ENCODE measurements around the gene ETFRF1. TPM values are rescaled to one million over a fixed set of nuclear protein-coding genes. Genes with fewer than 3 reads are reported as not detected.

Gene ETFRF1
- total and polyA plus RNA-seq, 2 of the 8 experiments (the other 6 are each of a cell fraction or from before 2014, with no cell fraction given): 4.3 to 7.7 TPM

DNA sequence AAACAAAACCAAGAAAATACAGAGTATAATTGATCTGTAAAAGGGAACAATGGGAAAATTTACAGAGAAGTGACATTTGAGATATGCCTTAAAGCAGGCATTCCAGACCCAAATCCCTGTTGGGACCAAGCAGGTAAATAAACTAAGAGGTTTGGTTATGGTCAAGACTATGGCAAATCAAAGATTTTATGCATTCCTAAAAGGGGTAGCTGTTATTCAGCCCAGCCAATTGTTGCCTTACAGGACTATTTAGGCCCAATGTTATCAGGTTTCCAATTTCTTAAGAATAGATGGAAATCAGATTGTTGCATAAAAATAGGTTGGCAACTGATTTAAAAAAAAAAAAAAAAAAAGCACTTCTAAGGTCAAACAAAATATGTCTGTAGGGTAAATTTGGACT, 5.4 kb upstream of the ETFRF1 start:
- Histone ChIP-seq H3K23me2 (ENCODE audit: low read depth, low read length) (no peaks in the 10 kb centered on the region), H3K4me2 (ENCODE audit: insufficient read depth in 1 of 2, low read depth in 2 of 2, low read length in 2 of 2) (no peak overlapping the region), H4K20me1 (replicated peaks in 1 of 2; ENCODE audit: control insufficient read depth in 1 of 2, insufficient read depth in 2 of 2, low read length in 2 of 2) (no peaks in the 10 kb centered on the region), H3K56ac (replicated peaks; ENCODE audit: insufficient read length, low read depth, low read length) (no peak overlapping the region), H3K4me1 (replicated peaks in 1 of 4; ENCODE audit: control insufficient read depth in 3 of 4, insufficient read depth in 4 of 4, low read length in 3 of 4) (no peaks in the 10 kb centered on the region), H4K8ac (ENCODE audit: extremely low read depth, insufficient read depth, low read length) (no peak overlapping the region), H2BK5ac (ENCODE audit: low read depth, low read length) (no peak overlapping the region), H2BK120ac (replicated peaks; ENCODE audit: low read depth, low read length) (no peak overlapping the region), H2BK12ac (ENCODE audit: low read depth, low read length) (no peak overlapping the region), H3K18ac (ENCODE audit: extremely low read depth, low read length) (no peak overlapping the region), H3K14ac (ENCODE audit: insufficient read length) (no peak overlapping the region), H3K79me1 (ENCODE audit: low read depth, low read length) (no peaks in the 10 kb centered on the region), H3K4me3 (ENCODE audit: extremely low read depth in 1 of 4, insufficient read depth in 2 of 4, low read depth in 3 of 4, low read length in 4 of 4) (no peak overlapping the region), H3K79me2 (ENCODE audit: control insufficient read depth in 1 of 2, insufficient read depth in 2 of 2, low read length in 2 of 2) (no peaks in the 10 kb centered on the region), H2AFZ (ENCODE audit: low read length) (no peak overlapping the region), H3K36me3 (ENCODE audit: control insufficient read depth in 2 of 4, insufficient read depth in 4 of 4, low read length in 3 of 4) (no peaks in the 10 kb centered on the region), H2BK20ac (ENCODE audit: low read length) (no peak overlapping the region), H4K5ac (ENCODE audit: insufficient read length, low read depth, low read length) (no peak overlapping the region), H3K27ac (ENCODE audit: low read depth, low read length) (no peak overlapping the region), H2AK5ac (ENCODE audit: low read depth, low read length) (no peak overlapping the region), H3K27me3 (replicated peaks in 1 of 4; ENCODE audit: control insufficient read depth in 3 of 4, extremely low read depth in 1 of 4, insufficient read depth in 3 of 4, low read length in 3 of 4) (no peaks in the 10 kb centered on the region), H2BK15ac (ENCODE audit: low read length) (no peak overlapping the region), H3K9ac (replicated peaks in 1 of 4; ENCODE audit: extremely low read depth in 1 of 4, low read depth in 3 of 4, low read length in 3 of 4) (no peak overlapping the region), H3K9me3 (ENCODE audit: insufficient read depth in 2 of 2, low read depth in 1 of 2, low read length in 1 of 2) (no peaks in the 10 kb centered on the region), H3K23ac (ENCODE audit: insufficient read length) (no peak overlapping the region), H4K91ac (replicated peaks; ENCODE audit: insufficient read length, low read length) (no peak overlapping the region), H3K4ac (replicated peaks; ENCODE audit: insufficient read length, low read depth, low read length) (no peak overlapping the region)
- DNase-seq (ENCODE audit: low read depth in 1 of 2, low spot score in 2 of 2) (no peak), FAIRE-seq (no peak)
- no peak for TF ChIP-seq RXRA (IDR thresholded peaks at IDR 0.05; ENCODE audit: insufficient read depth, low read depth, low read length)
- no peak for TF ChIP-seq ASH2L (IDR thresholded peaks at IDR 0.05; ENCODE audit: low read length)
- no peak for TF ChIP-seq CHD2 (IDR thresholded peaks at IDR 0.05; ENCODE audit: low read length)
- TF ChIP-seq SIN3A (conservative IDR thresholded peaks at IDR 0.05 in 1 of 2, IDR thresholded peaks at IDR 0.05 in 1 of 2; ENCODE audit: low read depth in 1 of 2, low read length in 2 of 2): no peak
- no peak for TF ChIP-seq NRF1 (IDR thresholded peaks at IDR 0.05; ENCODE audit: low read depth, low read length)
- no peak for TF ChIP-seq TAF1 (IDR thresholded peaks at IDR 0.05; ENCODE audit: low read depth, low read length)
- no peak for TF ChIP-seq FOSL1 (IDR thresholded peaks at IDR 0.05; ENCODE audit: insufficient read depth, low read depth, low read length)
- CTCF ChIA-PET (ENCODE audit: partially characterized antibody): no interaction called here
- POLR2A ChIA-PET (ENCODE audit: partially characterized antibody): interaction anchor here (0.8 kb wide), 1 partner anchor 9 kb away, joined by 3 read pairs; no protein-coding TSS in a partner anchor

All from H1 (cell line).